DND-41 (cell line): ENCODE data around the gene ZNF688.

Source experiments
- EZH2 ChIP-seq: IDR thresholded peaks from 3 replicates; pipeline ENCODE4 v1.6.1; 2012; ENCODE audit warnings: borderline replicate concordance, low read depth, mild to moderate bottlenecking, moderate library complexity, low read length, inconsistent platforms; ENCODE audit not compliant: severe bottlenecking
- TF ChIP-seq, protein P1 (sequence below): IDR thresholded peaks from 2 replicates; pipeline ENCODE4 v1.5.1; 2012; ENCODE audit warnings: borderline replicate concordance, low read length, moderate library complexity, mild to moderate bottlenecking; ENCODE audit not compliant: poor library complexity, severe bottlenecking; ENCODE audit errors: extremely low read depth

DNA sequence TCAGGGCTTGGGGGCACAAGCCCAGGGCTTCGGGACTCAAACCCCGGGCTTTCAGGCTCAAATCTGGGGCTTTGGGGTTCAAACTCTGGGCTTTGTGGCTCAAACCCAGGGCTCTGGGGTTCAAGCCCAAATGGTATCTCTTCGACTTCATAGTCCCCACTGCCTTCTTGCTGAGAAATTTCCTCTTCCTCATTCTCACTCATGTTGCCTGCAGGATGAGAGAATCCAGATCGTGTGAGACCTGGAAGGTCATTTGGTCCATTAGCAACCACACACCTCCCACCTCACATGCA lies 45.7 kb downstream of the ZNF688 start:
- TF ChIP-seq, protein P1, sequence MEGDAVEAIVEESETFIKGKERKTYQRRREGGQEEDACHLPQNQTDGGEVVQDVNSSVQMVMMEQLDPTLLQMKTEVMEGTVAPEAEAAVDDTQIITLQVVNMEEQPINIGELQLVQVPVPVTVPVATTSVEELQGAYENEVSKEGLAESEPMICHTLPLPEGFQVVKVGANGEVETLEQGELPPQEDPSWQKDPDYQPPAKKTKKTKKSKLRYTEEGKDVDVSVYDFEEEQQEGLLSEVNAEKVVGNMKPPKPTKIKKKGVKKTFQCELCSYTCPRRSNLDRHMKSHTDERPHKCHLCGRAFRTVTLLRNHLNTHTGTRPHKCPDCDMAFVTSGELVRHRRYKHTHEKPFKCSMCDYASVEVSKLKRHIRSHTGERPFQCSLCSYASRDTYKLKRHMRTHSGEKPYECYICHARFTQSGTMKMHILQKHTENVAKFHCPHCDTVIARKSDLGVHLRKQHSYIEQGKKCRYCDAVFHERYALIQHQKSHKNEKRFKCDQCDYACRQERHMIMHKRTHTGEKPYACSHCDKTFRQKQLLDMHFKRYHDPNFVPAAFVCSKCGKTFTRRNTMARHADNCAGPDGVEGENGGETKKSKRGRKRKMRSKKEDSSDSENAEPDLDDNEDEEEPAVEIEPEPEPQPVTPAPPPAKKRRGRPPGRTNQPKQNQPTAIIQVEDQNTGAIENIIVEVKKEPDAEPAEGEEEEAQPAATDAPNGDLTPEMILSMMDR = no peak
- TF ChIP-seq EZH2 = no peak
